Measurements from ENCODE around the gene SCGB2B2. TPM values are rescaled to one million over a fixed set of nuclear protein-coding genes. Genes with fewer than 3 reads are reported as not detected.

Gene SCGB2B2
- not detected in 2 replicates for total RNA-seq (2014; rRNA removed)
- Bru-seq, nascent RNA, result percentile 48 among the genes with signal in this experiment
- percentile 49 among the genes with signal in this experiment for BruChase-seq, experiment 1, labeled RNA remaining after a 6-hour chase
- BruChase-seq, experiment 2, labeled RNA remaining after a 2-hour chase, result percentile 60 among the genes with signal in this experiment
- long read RNA-seq, result 0 reads

DNA sequence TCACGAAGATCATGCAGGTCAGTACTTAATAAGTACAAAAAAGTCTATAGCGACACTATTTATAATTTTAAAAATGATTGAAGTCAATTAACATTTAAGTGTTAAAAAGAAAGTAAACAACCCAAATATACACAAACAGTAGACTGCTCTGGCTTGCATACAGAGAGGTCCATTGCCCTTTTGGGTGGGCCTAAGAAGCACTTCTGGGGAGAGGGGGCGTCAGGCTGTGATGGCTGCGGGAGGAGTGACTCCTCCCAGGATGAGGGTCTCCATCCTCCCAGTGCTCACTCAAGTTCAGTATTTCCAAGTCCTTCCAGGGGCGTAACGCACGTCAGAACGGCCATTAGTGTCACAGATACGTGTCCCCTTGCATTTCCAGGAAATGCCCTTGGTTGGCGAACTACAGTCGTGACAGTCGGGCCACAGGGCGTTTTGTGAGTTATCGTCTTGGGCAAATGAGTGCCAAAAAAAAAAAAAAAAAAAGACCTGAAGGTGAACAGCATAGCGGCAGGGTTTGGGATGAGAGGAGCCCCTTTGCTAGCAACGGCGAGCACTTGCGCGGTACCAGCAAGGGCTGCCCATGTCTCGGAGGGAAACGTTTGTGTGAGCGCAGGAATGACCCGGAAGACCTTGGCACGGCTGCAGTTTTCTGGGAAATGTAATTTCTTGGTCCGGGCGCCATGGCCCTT, at the start of gene SCGB2B2:
Gene SCGB2B2 (minus strand): TSS at position 463 of the 689 bp plus-strand sequence. CDS start 82,596 bp downstream, outside the sequence.
- DNase-seq (peak; percentile 38), ATAC-seq (peak; percentile 79)
- H3K9me2 ChIP-seq (replicated peaks; ENCODE audit: low read length), result no peaks in the 10 kb centered on the region
- ChIA-PET CTCF (no interaction called here), POLR2A (ENCODE audit: unreplicated experiment) (interaction anchor here (0.7 to 1.0 kb wide), 2 partner anchors 15 to 57 kb away, joined by 3 to 5 read pairs; partner anchors contain the start of gene ZNF181)
- H3K36me3 ChIP-seq (ENCODE audit: low read depth, low read length), result peaks cover 25% of the 10 kb centered on the region
- no peaks in the 10 kb centered on the region for H4K20me1 ChIP-seq (ENCODE audit: low read length)
- H3K79me2 ChIP-seq (ENCODE audit: low read length), result peaks cover 25% of the 10 kb centered on the region
- H3K4me3 ChIP-seq (ENCODE audit: low read length), result peak within 1 kb of the TSS; percentile 86
- H3K27me3 ChIP-seq (ENCODE audit: low read length), result no peaks in the 10 kb centered on the region
- H3K9ac ChIP-seq (ENCODE audit: low read length), result peak within 1 kb of the TSS; percentile 97
- peak within 1 kb of the TSS; percentile 81 for H3K27ac ChIP-seq (ENCODE audit: low read length)
- H3K4me1 ChIP-seq (ENCODE audit: insufficient read depth, low read length), result peaks cover 16% of the 10 kb centered on the region
- TSS peak; percentile 67 for BruUV-seq (replicated peaks)
- TF ChIP-seq EZH2 (IDR thresholded peaks at IDR 0.05; ENCODE audit: low read length, unreplicated experiment) (no peak), CTCF (conservative IDR thresholded peaks at IDR 0.05; ENCODE audit: low read depth, low read length) (no peak), EZH2phosphoT487 (IDR thresholded peaks at IDR 0.05; ENCODE audit: borderline replicate concordance, low read length) (no peak)
- H3K4me2 ChIP-seq (ENCODE audit: low read length), result peak within 1 kb of the TSS; percentile 91
- no peaks in the 10 kb centered on the region for H3F3A ChIP-seq (ENCODE audit: low read length, unreplicated experiment)
- peak within 1 kb of the TSS; percentile 96 for H2AFZ ChIP-seq (ENCODE audit: low read length)
- intact Hi-C loops (cut with micrococcal nuclease), result loop anchor here (2.0 kb wide), 1 partner anchor 56 kb away; no protein-coding TSS in a partner anchor
- no peaks in the 10 kb centered on the region for H3K9me3 ChIP-seq (ENCODE audit: low read length)

- H3K4me3 ChIP-seq (ENCODE audit: low read length), result no peak overlapping the region
- TF ChIP-seq EZH2phosphoT487 (IDR thresholded peaks at IDR 0.05; ENCODE audit: borderline replicate concordance, low read length) (no peak), EZH2 (IDR thresholded peaks at IDR 0.05; ENCODE audit: low read length, unreplicated experiment) (no peak), CTCF (conservative IDR thresholded peaks at IDR 0.05; ENCODE audit: low read depth, low read length) (no peak)
- H3K27ac ChIP-seq (ENCODE audit: low read length), result no peak overlapping the region
- H3K9me3 ChIP-seq (ENCODE audit: low read length), result no peaks in the 10 kb centered on the region
- H3K4me1 ChIP-seq (ENCODE audit: insufficient read depth, low read length), result no peaks in the 10 kb centered on the region
- H3K9me2 ChIP-seq (replicated peaks; ENCODE audit: low read length), result no peaks in the 10 kb centered on the region
- intact Hi-C loops (cut with micrococcal nuclease), result no loop called here
- ChIA-PET POLR2A (ENCODE audit: unreplicated experiment) (no interaction called here), CTCF (no interaction called here)
- H3K9ac ChIP-seq (ENCODE audit: low read length), result no peak overlapping the region
- no peak for ATAC-seq
- H2AFZ ChIP-seq (ENCODE audit: low read length), result no peak overlapping the region
- H3K4me2 ChIP-seq (ENCODE audit: low read length), result no peak overlapping the region
- DNase-seq, result no peak
- H3K36me3 ChIP-seq (ENCODE audit: low read depth, low read length), result no peaks in the 10 kb centered on the region
- H3F3A ChIP-seq (ENCODE audit: low read length, unreplicated experiment), result no peaks in the 10 kb centered on the region
- no peaks in the 10 kb centered on the region for H3K79me2 ChIP-seq (ENCODE audit: low read length)
- H4K20me1 ChIP-seq (ENCODE audit: low read length), result no peaks in the 10 kb centered on the region
- no TSS peak for BruUV-seq (replicated peaks)
- no peaks in the 10 kb centered on the region for H3K27me3 ChIP-seq (ENCODE audit: low read length)
Observed at GRCh38 chr19:34725400-34725799, 48.4 kb upstream of the SCGB2B2 start.

DNA sequence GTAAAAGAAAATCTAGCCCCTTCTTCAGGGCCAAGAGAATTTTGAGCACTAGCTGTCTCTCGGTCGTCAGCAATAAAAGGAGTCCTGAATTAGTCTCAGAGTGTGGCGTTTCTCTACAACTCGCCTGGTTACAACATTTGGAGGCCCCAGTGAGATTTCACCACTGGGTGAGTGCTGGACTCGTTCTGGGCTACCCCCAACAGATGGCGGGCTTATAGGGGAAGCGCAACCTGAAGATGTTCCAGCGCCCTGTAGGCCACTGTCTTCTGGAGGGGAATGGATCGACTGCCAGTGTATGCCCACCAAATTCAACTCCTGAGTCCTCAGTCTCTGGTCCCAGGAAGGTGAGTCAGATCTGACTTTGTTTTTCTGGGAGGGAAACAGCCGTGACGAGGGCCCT, 45.4 kb upstream of the SCGB2B2 start:
- Histone ChIP-seq H3K27me3 (ENCODE audit: low read length) (no peaks in the 10 kb centered on the region; the same call in 1 of the 2 replicates), H4K20me1 (ENCODE audit: low read length) (no peaks in the 10 kb centered on the region), H3K27ac (ENCODE audit: low read length) (no peak overlapping the region), H2AFZ (ENCODE audit: low read length) (no peak overlapping the region), H3K9me3 (ENCODE audit: low read length) (no peaks in the 10 kb centered on the region), H3K9me2 (replicated peaks; ENCODE audit: low read length) (no peaks in the 10 kb centered on the region), H3K9ac (ENCODE audit: low read length) (no peak overlapping the region), H3K36me3 (ENCODE audit: low read depth, low read length) (no peaks in the 10 kb centered on the region), H3F3A (ENCODE audit: low read length, unreplicated experiment) (no peaks in the 10 kb centered on the region), H3K79me2 (ENCODE audit: low read length) (no peaks in the 10 kb centered on the region), H3K4me3 (ENCODE audit: low read length) (no peak overlapping the region), H3K4me1 (ENCODE audit: insufficient read depth, low read length) (no peaks in the 10 kb centered on the region), H3K4me2 (ENCODE audit: low read length) (no peak overlapping the region)
- ATAC-seq (no peak), DNase-seq (peak; percentile 27)
- TF ChIP-seq EZH2phosphoT487 (IDR thresholded peaks at IDR 0.05; ENCODE audit: borderline replicate concordance, low read length) (no peak), CTCF (conservative IDR thresholded peaks at IDR 0.05; ENCODE audit: low read depth, low read length) (no peak), EZH2 (IDR thresholded peaks at IDR 0.05; ENCODE audit: low read length, unreplicated experiment) (no peak)
- CTCF ChIA-PET, result no interaction called here
- no TSS peak for BruUV-seq (replicated peaks)
- intact Hi-C loops (cut with micrococcal nuclease), result no loop called here
- POLR2A ChIA-PET (ENCODE audit: unreplicated experiment), result no interaction called here
